B cell (primary cell): ENCODE results near the gene SNCA. TPM values are rescaled to one million over a fixed set of nuclear protein-coding genes. Genes with fewer than 3 reads are reported as not detected.

Experiments used
- ATAC-seq: fragments of 200-7000 bp; cut with Tn5 transposase; one replicate; pipeline ENCODE4 v1.10.0; 2021; ENCODE audit warnings: low read depth, mild to moderate bottlenecking, moderate number of reproducible peaks, moderate library complexity
- CTCF ChIA-PET: fragments of 350-600 bp; sonication (Branson Sonifier 250); formaldehyde crosslinking; loops from one replicate; lab custom pipeline; 2021; ENCODE audit warnings: antibody characterized with exemption, inconsistent platforms; lab: Charles Lee
- POLR2A ChIA-PET: fragments of 350-600 bp; sonication (Branson Sonifier 250); formaldehyde crosslinking; loops from one replicate; lab custom pipeline; 2021; ENCODE audit warnings: antibody characterized with exemption; lab: Charles Lee
- DNase-seq: peaks from one replicate; pipeline ENCODE4 v3.0.0; 2013
- H2AFZ ChIP-seq: 2 replicates; pipeline ENCODE4 v1.6.1; 2012; ENCODE audit warnings: mild to moderate bottlenecking, low read depth, low read length; ENCODE audit not compliant: insufficient read depth, poor library complexity, severe bottlenecking
- H3K27ac ChIP-seq, 2 donors: 1 replicate in 1 of 2; 2 replicates in 1 of 2; pipeline ENCODE4 v1.5.1; 2012 to 2013; ENCODE audit warnings: low read length in 2 of 2, mild to moderate bottlenecking in 2 of 2, moderate library complexity in 1 of 2
- H3K27me3 ChIP-seq, 4 experiments: fragments of 200-600 bp in 1 of 4; sonication (generic) in 1 of 4; replicated peaks in 1 of 4; 1 replicate in 2 of 4; 2 replicates in 2 of 4; pipeline versions ENCODE4 v1.6.1 to v1.7.0; 2013 to 2016; ENCODE audit warnings: low read length in 3 of 4, mild to moderate bottlenecking in 2 of 4, mixed read lengths in 1 of 4, moderate library complexity in 1 of 4; ENCODE audit not compliant: insufficient read depth in 4 of 4, control insufficient read depth in 3 of 4; ENCODE audit errors: control extremely low read depth in 1 of 4
- H3K36me3 ChIP-seq, 2 experiments: replicated peaks in 1 of 2; 1 replicate in 1 of 2; 2 replicates in 1 of 2; pipeline versions ENCODE4 v1.6.1 to v1.7.1; 2013; ENCODE audit warnings: low read length in 1 of 2; ENCODE audit not compliant: insufficient read depth in 2 of 2, control insufficient read depth in 1 of 2; ENCODE audit errors: control extremely low read depth in 1 of 2, extremely low read depth in 1 of 2
- H3K4me1 ChIP-seq, 2 donors: fragments of 200-600 bp in 1 of 2; sonication (generic) in 1 of 2; 1 replicate in 1 of 2; 2 replicates in 1 of 2; pipeline versions ENCODE4 v1.5.1 to v1.6.1; 2013 to 2017; ENCODE audit warnings: low read length in 2 of 2; ENCODE audit not compliant: control insufficient read depth in 2 of 2, insufficient read depth in 2 of 2
- H3K4me2 ChIP-seq: replicated peaks from 2 replicates; pipeline ENCODE3; 2012; ENCODE audit warnings: mild to moderate bottlenecking, low read depth, low read length; ENCODE audit not compliant: poor library complexity, severe bottlenecking
- H3K4me3 ChIP-seq, 5 experiments: fragments of 200-600 bp in 1 of 5; sonication (generic) in 1 of 5; 1 replicate in 3 of 5; 2 replicates in 2 of 5; pipeline versions ENCODE4 v1.5.1 to v1.7.0; 2011 to 2016; ENCODE audit warnings: low read length in 4 of 5, mild to moderate bottlenecking in 4 of 5, low read depth in 2 of 5, control low read depth in 1 of 5, moderate library complexity in 1 of 5; ENCODE audit not compliant: insufficient read depth in 1 of 5; ENCODE audit errors: control extremely low read depth in 1 of 5, extremely low read depth in 1 of 5
- H3K79me2 ChIP-seq: fragments of 200-600 bp; sonication (generic); one replicate; pipeline ENCODE4 v1.6.0; 2016; ENCODE audit warnings: low read length; ENCODE audit not compliant: control insufficient read depth, insufficient read depth
- H3K9ac ChIP-seq: fragments of 200-600 bp; sonication (generic); 2 replicates; pipeline ENCODE4 v1.6.1; 2017; ENCODE audit warnings: mild to moderate bottlenecking, low read length, moderate library complexity
- H3K9me3 ChIP-seq, 3 donors: one replicate each; pipeline versions ENCODE4 v1.6.1 to v1.7.1; 2013; ENCODE audit warnings: low read length in 2 of 3; ENCODE audit not compliant: control insufficient read depth in 2 of 3, insufficient read depth in 1 of 3; ENCODE audit errors: control extremely low read depth in 1 of 3
- H4K20me1 ChIP-seq: 2 replicates; pipeline ENCODE4 v1.6.0; 2012; ENCODE audit warnings: mild to moderate bottlenecking, low read length; ENCODE audit not compliant: insufficient read depth, control insufficient read depth, poor library complexity, severe bottlenecking
- H3K27ac Mint-ChIP-seq: one replicate; pipeline ENCODE4 v1.8.0; 2021; ENCODE audit warnings: mixed read lengths
- H3K27me3 Mint-ChIP-seq: one replicate; pipeline ENCODE4 v1.8.0; 2021; ENCODE audit warnings: mixed read lengths
- H3K4me1 Mint-ChIP-seq: one replicate; pipeline ENCODE4 v1.8.0; 2021; ENCODE audit warnings: mixed read lengths
- H3K4me3 Mint-ChIP-seq: one replicate; pipeline ENCODE4 v1.8.0; 2021; ENCODE audit warnings: mixed read lengths
- H3K9me3 Mint-ChIP-seq: one replicate; pipeline ENCODE4 v1.8.0; 2022; ENCODE audit warnings: mixed read lengths; ENCODE audit not compliant: insufficient read depth
- EZH2 ChIP-seq: IDR thresholded peaks from 2 replicates; pipeline ENCODE4 v1.6.1; 2012; ENCODE audit warnings: borderline replicate concordance, low read depth, mild to moderate bottlenecking, moderate library complexity, low read length; ENCODE audit not compliant: insufficient read depth, poor library complexity, severe bottlenecking
- WGBS: methylation state at CpG from one replicate; pipeline ENCODE4 v1.1.5; 2013; ENCODE audit warnings: missing lambda C conversion rate; ENCODE audit not compliant: insufficient coverage; 5-methylcytosine and 5-hydroxymethylcytosine counted together
- intact Hi-C: fragments of 100-400 bp; cut with micrococcal nuclease; formaldehyde crosslinking; loops from one replicate; pipeline ENCODE4 v1.10.0; 2022
- polyA plus RNA-seq: library from polyadenylated mRNA; depleted of rRNA; stranded (reverse); fragments of >200 nt; gene quantifications from 2 replicates; pipeline ENCODE4 v1.2.3, GENCODE V29; 2012
- total RNA-seq, 2 donors: library from RNA; stranded (reverse); fragments of 120-200 nt in 1 of 2; gene quantifications; 1 replicate in 1 of 2; 2 replicates in 1 of 2; pipeline versions ENCODE4 v1.2.3 to v1.2.4, GENCODE V29; 2013 to 2022
- TF ChIP-seq, protein P1 (sequence below): fragments of 200-600 bp; IDR thresholded peaks from one replicate; pipeline ENCODE4 v1.8.0; 2022; ENCODE audit warnings: antibody characterized with exemption, mild to moderate bottlenecking

Gene SNCA
- total and polyA plus RNA-seq, 2 donors (not counting 1 experiment from before 2014, with no cell fraction given) = 0.48 to 1.3 TPM

DNA sequence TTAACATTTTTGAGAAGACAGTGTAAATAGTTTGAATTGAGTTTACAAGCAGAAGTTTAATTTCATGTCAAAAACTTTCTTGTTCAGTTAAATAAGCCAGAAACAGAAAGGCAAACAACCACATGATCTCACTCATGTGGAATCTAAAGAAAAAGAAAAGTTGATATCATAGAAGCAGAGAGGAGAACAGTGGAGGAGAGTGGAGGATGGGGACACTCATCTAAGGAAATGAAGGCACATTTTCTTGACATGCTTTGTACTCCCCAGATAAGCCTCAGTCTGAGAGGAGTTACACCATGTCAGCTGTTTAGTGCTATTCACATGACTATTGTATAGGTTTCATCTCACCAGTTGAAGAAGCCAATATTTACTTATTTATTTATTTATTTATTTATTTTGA lies 13.5 kb downstream of the SNCA start:
- Histone ChIP-seq H3K79me2 (no peaks in the 10 kb centered on the region), H3K36me3 (no peaks in the 10 kb centered on the region), H3K27ac (no peak overlapping the region), H3K4me3 (no peak overlapping the region), H3K4me2 (no peak overlapping the region), H4K20me1 (no peaks in the 10 kb centered on the region), H3K9ac (no peak overlapping the region), H3K4me1 (no peaks in the 10 kb centered on the region), H2AFZ (no peak overlapping the region), H3K9me3 (no peaks in the 10 kb centered on the region), H3K27me3 (no peaks in the 10 kb centered on the region)
- ATAC-seq = no peak
- TF ChIP-seq, protein P1, sequence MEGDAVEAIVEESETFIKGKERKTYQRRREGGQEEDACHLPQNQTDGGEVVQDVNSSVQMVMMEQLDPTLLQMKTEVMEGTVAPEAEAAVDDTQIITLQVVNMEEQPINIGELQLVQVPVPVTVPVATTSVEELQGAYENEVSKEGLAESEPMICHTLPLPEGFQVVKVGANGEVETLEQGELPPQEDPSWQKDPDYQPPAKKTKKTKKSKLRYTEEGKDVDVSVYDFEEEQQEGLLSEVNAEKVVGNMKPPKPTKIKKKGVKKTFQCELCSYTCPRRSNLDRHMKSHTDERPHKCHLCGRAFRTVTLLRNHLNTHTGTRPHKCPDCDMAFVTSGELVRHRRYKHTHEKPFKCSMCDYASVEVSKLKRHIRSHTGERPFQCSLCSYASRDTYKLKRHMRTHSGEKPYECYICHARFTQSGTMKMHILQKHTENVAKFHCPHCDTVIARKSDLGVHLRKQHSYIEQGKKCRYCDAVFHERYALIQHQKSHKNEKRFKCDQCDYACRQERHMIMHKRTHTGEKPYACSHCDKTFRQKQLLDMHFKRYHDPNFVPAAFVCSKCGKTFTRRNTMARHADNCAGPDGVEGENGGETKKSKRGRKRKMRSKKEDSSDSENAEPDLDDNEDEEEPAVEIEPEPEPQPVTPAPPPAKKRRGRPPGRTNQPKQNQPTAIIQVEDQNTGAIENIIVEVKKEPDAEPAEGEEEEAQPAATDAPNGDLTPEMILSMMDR = no peak
- no peak for TF ChIP-seq EZH2
- intact Hi-C loops = no loop called here
- no peak overlapping the region for H3K27ac Mint-ChIP-seq
- ChIA-PET POLR2A (no interaction called here), CTCF (no interaction called here)
- H3K4me3 Mint-ChIP-seq = no peak overlapping the region
- DNase-seq = no peak
- no peaks in the 10 kb centered on the region for H3K9me3 Mint-ChIP-seq
- H3K4me1 Mint-ChIP-seq = peaks cover 2% of the 10 kb centered on the region
- no peaks in the 10 kb centered on the region for H3K27me3 Mint-ChIP-seq

DNA sequence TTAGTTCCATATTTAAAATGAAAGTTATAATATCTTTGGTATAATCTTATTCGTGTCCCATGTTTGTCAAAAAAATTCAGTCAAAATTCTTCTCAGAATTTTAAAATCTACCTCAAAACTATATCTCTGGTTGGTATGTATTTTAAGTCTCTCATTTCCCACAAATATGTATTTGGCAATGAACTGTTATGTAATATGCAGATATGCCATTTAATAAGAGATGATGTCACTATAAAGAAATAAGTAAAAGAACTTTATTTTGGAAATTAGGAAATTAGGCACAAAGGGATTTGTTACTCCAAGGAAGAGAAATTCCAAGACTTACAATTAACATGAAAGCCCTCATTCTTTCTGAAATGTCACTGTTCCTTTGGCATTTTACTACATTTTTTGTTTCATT lies 15.3 kb downstream of the SNCA start:
- H3K4me3 Mint-ChIP-seq = no peak overlapping the region
- H3K4me1 Mint-ChIP-seq = no peaks in the 10 kb centered on the region
- ChIA-PET POLR2A (no interaction called here), CTCF (no interaction called here)
- no peaks in the 10 kb centered on the region for H3K27me3 Mint-ChIP-seq
- no peak for DNase-seq
- no peak for ATAC-seq
- H3K27ac ChIP-seq = no peak overlapping the region
- no peak overlapping the region for H3K4me3 ChIP-seq
- no peak overlapping the region for H3K4me2 ChIP-seq
- no peaks in the 10 kb centered on the region for H3K4me1 ChIP-seq
- no peak for TF ChIP-seq EZH2
- TF ChIP-seq, protein P1 = no peak
- no peak overlapping the region for H3K9ac ChIP-seq
- intact Hi-C loops = no loop called here
- no peaks in the 10 kb centered on the region for H3K9me3 ChIP-seq
- H2AFZ ChIP-seq = no peak overlapping the region
- no peaks in the 10 kb centered on the region for H3K9me3 Mint-ChIP-seq
- H3K79me2 ChIP-seq = no peaks in the 10 kb centered on the region
- no CpG with 5 or more reads among the region's 1 CpG for WGBS
- H4K20me1 ChIP-seq = no peaks in the 10 kb centered on the region
- H3K36me3 ChIP-seq = no peaks in the 10 kb centered on the region
- H3K27ac Mint-ChIP-seq = no peak overlapping the region
- no peaks in the 10 kb centered on the region for H3K27me3 ChIP-seq
